Measurements from ENCODE around the gene PODXL2.

- TF ChIP-seq, protein P1, sequence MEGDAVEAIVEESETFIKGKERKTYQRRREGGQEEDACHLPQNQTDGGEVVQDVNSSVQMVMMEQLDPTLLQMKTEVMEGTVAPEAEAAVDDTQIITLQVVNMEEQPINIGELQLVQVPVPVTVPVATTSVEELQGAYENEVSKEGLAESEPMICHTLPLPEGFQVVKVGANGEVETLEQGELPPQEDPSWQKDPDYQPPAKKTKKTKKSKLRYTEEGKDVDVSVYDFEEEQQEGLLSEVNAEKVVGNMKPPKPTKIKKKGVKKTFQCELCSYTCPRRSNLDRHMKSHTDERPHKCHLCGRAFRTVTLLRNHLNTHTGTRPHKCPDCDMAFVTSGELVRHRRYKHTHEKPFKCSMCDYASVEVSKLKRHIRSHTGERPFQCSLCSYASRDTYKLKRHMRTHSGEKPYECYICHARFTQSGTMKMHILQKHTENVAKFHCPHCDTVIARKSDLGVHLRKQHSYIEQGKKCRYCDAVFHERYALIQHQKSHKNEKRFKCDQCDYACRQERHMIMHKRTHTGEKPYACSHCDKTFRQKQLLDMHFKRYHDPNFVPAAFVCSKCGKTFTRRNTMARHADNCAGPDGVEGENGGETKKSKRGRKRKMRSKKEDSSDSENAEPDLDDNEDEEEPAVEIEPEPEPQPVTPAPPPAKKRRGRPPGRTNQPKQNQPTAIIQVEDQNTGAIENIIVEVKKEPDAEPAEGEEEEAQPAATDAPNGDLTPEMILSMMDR (IDR thresholded peaks at IDR 0.05), result no peak
- TF ChIP-seq POLR2AphosphoS5 (IDR thresholded peaks at IDR 0.05), result no peak
Measured at GRCh38 chr3:127614928-127615589, 13.9 kb upstream of the PODXL2 start.

All from transverse colon (tissue), 4 donors.